HepG2 (cell line): Measurements from ENCODE around the gene PKD2L2. TPM values are rescaled to one million over a fixed set of nuclear protein-coding genes. Genes with fewer than 3 reads are reported as not detected.

Experiments
- CEBPG ChIP-seq: IDR thresholded peaks from 2 replicates; pipeline ENCODE4 v1.6.1; 2016
- GATA4 ChIP-seq: sonication (generic); IDR thresholded peaks from 2 replicates; pipeline ENCODE4 v1.6.1; 2016; ENCODE audit warnings: antibody characterized with exemption, low read depth, borderline replicate concordance
- HMG20B ChIP-seq: conservative IDR thresholded peaks from 2 replicates; pipeline ENCODE4 v1.6.1; 2016; ENCODE audit warnings: missing genetic modification reagents, missing compliant biosample characterization
- NFE2L2 ChIP-seq: fragments of 150-350 bp; IDR thresholded peaks from 2 replicates; pipeline ENCODE4 v1.6.1; 2014; ENCODE audit warnings: low read length
- RFX5 ChIP-seq: IDR thresholded peaks from 2 replicates; pipeline ENCODE4 v1.6.1; 2011; ENCODE audit warnings: low read depth, low read length, improper control_type of control experiment
- SOX6 ChIP-seq, 2 experiments: fragments of 450-650 bp in 1 of 2; sonication (generic) in 1 of 2; formaldehyde crosslinking in 1 of 2; IDR thresholded peaks; 2 replicates each; pipeline versions ENCODE4 v1.4.0 to v1.6.1; 2017 to 2020; ENCODE audit warnings: antibody characterized with exemption in 1 of 2, mild to moderate bottlenecking in 1 of 2, missing genetic modification reagents in 1 of 2
- TGIF2 ChIP-seq: IDR thresholded peaks from 2 replicates; pipeline ENCODE4 v1.6.1; 2016; ENCODE audit warnings: control low read depth, missing compliant biosample characterization
- THAP11 ChIP-seq: IDR thresholded peaks from 2 replicates; pipeline ENCODE4 v1.6.1; 2016; ENCODE audit warnings: missing biosample characterization, missing genetic modification reagents
- YEATS2 ChIP-seq: sonication (generic); formaldehyde crosslinking; IDR thresholded peaks from 2 replicates; pipeline ENCODE4 v1.4.0; 2020; ENCODE audit warnings: missing genetic modification reagents, borderline replicate concordance
- ZIK1 ChIP-seq: sonication (generic); formaldehyde crosslinking; IDR thresholded peaks from 2 replicates; pipeline ENCODE4 v1.5.0; 2020; ENCODE audit warnings: mild to moderate bottlenecking, low read depth, missing genetic modification reagents, borderline replicate concordance
- ZNF12 ChIP-seq: sonication (generic); formaldehyde crosslinking; IDR thresholded peaks from 2 replicates; pipeline ENCODE4 v1.5.0; 2020; ENCODE audit warnings: missing genetic modification reagents
- ZNF160 ChIP-seq: sonication (generic); formaldehyde crosslinking; IDR thresholded peaks from 2 replicates; pipeline ENCODE4 v1.8.0; 2022; ENCODE audit warnings: mild to moderate bottlenecking, inconsistent platforms, missing genetic modification reagents
- ZNF337 ChIP-seq: sonication (generic); formaldehyde crosslinking; IDR thresholded peaks from 2 replicates; pipeline ENCODE4 v1.5.1; 2020; ENCODE audit warnings: missing genetic modification reagents, low read depth, mild to moderate bottlenecking, borderline replicate concordance
- ZNF367 ChIP-seq: sonication (generic); formaldehyde crosslinking; IDR thresholded peaks from 2 replicates; pipeline ENCODE4 v1.4.0; 2020; ENCODE audit warnings: missing genetic modification reagents, borderline replicate concordance
- ZNF383 ChIP-seq: sonication (generic); formaldehyde crosslinking; IDR thresholded peaks from 2 replicates; pipeline ENCODE4 v1.4.0; 2020; ENCODE audit warnings: missing genetic modification reagents, mild to moderate bottlenecking, borderline replicate concordance
- ZNF674 ChIP-seq: sonication (generic); formaldehyde crosslinking; IDR thresholded peaks from 2 replicates; pipeline ENCODE4 v1.5.0; 2020; ENCODE audit warnings: low read depth, mild to moderate bottlenecking, missing genetic modification reagents
- ZNF703 ChIP-seq: sonication (generic); formaldehyde crosslinking; IDR thresholded peaks from 2 replicates; pipeline ENCODE4 v1.5.1; 2020; ENCODE audit warnings: missing genetic modification reagents, mild to moderate bottlenecking, moderate library complexity, borderline replicate concordance
- ZSCAN25 ChIP-seq: sonication (generic); formaldehyde crosslinking; IDR thresholded peaks from 2 replicates; pipeline ENCODE4 v1.8.0; 2022; ENCODE audit warnings: mild to moderate bottlenecking, missing genetic modification reagents
- polyA plus RNA-seq, 8 experiments: library from polyadenylated mRNA; depleted of rRNA in 3 of 8; stranded (reverse) in 7 of 8; unstranded in 1 of 8; fragments of >200 nt; fragmentation: Illumina TruSeq in 4 of 8; extraction: Trizol in 4 of 8; gene quantifications; 2 replicates each; pipeline versions ENCODE4 v1.2.1 to v1.2.3, GENCODE V29; 2011 to 2016; ENCODE audit warnings: low read depth in 4 of 8, missing spikeins in 1 of 8, mixed read lengths in 1 of 8; ENCODE audit not compliant: insufficient read depth in 1 of 8
- total RNA-seq, 5 experiments: library from RNA; depleted of rRNA; stranded (reverse); fragments of >200 nt; fragmentation: Illumina TruSeq; extraction: Trizol; gene quantifications; 2 replicates each; pipeline ENCODE4 v1.2.3, GENCODE V29; 2016; ENCODE audit warnings: low read depth in 1 of 5
- TF ChIP-seq, protein P1 (sequence below): sonication (generic); formaldehyde crosslinking; IDR thresholded peaks from 2 replicates; pipeline ENCODE4 v1.4.0; 2020; ENCODE audit warnings: mild to moderate bottlenecking, missing genetic modification reagents
- TF ChIP-seq, protein P2 (sequence below): sonication (generic); formaldehyde crosslinking; IDR thresholded peaks from 2 replicates; pipeline ENCODE4 v1.4.0; 2020; ENCODE audit warnings: missing genetic modification reagents
- TF ChIP-seq, protein P3 (sequence below): sonication (generic); formaldehyde crosslinking; IDR thresholded peaks from 2 replicates; pipeline ENCODE4 v1.4.0; 2020; ENCODE audit warnings: missing genetic modification reagents
- TF ChIP-seq, protein P4 (sequence below): sonication (generic); formaldehyde crosslinking; IDR thresholded peaks from 2 replicates; pipeline ENCODE4 v1.4.0; 2020; ENCODE audit warnings: missing genetic modification reagents
- TF ChIP-seq, protein P5 (sequence below): sonication (generic); formaldehyde crosslinking; IDR thresholded peaks from 2 replicates; pipeline ENCODE4 v1.4.0; 2020; ENCODE audit warnings: missing genetic modification reagents

Gene PKD2L2
- total and polyA plus RNA-seq, 2 of the 13 experiments (the other 11 are each of a cell fraction or from before 2014, with no cell fraction given) = not detected

DNA sequence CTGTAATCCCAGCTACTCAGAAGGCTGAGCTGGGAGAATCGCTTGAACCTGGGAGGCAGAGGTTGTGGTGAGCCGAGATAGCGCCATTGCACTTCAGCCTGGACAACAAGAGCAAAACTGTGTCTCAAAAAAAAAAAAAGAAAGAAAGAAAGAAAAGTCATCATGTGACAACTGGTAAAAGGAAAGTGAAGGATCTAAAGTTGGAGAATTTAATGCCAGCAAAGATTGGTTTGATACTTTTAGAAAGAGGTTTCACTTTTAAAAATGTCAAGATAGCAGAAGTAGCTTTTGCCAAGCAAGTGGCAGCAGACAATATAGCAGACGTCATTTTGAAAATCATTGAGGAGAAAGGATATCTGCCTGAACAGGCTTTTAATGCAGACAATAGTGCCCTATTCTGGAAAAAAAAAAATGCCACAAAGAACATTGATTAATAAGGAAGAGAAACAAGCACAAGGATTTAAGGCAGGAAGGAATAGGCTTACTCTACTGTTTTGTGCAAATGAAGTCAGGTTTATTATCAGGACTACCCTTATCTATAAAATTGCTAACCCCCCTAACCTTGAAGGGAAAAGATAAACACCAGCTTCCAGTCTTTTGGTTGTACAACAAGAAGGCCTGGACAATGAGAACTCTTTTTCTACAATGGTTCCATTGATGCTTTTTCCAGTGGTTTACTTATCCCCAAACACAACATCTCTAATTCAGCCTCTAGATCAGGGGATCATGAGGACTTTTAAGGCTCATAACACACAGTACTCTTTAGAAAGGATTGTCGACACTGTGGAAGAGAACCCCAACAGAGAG, 12.0 kb downstream of the PKD2L2 start (continued):
- TF ChIP-seq, protein P1, sequence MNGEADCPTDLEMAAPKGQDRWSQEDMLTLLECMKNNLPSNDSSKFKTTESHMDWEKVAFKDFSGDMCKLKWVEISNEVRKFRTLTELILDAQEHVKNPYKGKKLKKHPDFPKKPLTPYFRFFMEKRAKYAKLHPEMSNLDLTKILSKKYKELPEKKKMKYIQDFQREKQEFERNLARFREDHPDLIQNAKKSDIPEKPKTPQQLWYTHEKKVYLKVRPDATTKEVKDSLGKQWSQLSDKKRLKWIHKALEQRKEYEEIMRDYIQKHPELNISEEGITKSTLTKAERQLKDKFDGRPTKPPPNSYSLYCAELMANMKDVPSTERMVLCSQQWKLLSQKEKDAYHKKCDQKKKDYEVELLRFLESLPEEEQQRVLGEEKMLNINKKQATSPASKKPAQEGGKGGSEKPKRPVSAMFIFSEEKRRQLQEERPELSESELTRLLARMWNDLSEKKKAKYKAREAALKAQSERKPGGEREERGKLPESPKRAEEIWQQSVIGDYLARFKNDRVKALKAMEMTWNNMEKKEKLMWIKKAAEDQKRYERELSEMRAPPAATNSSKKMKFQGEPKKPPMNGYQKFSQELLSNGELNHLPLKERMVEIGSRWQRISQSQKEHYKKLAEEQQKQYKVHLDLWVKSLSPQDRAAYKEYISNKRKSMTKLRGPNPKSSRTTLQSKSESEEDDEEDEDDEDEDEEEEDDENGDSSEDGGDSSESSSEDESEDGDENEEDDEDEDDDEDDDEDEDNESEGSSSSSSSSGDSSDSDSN = no peak
- no peak for TF ChIP-seq ZSCAN25 (CRISPR knock-in tag)
- no peak for TF ChIP-seq HMG20B (CRISPR knock-in tag)
- no peak for TF ChIP-seq ZNF703 (CRISPR knock-in tag)
- TF ChIP-seq NFE2L2 = no peak
- no peak for TF ChIP-seq YEATS2 (CRISPR knock-in tag)
- TF ChIP-seq, protein P2, sequence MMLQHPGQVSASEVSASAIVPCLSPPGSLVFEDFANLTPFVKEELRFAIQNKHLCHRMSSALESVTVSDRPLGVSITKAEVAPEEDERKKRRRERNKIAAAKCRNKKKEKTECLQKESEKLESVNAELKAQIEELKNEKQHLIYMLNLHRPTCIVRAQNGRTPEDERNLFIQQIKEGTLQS (CRISPR knock-in tag) = no peak
- TF ChIP-seq ZIK1 (CRISPR knock-in tag) = no peak
- peak; percentile 64; the same call in 1 of the 2 replicates for TF ChIP-seq GATA4
- no peak for TF ChIP-seq ZNF160 (CRISPR knock-in tag)
- TF ChIP-seq ZNF674 (CRISPR knock-in tag) = no peak
- no peak for TF ChIP-seq TGIF2
- no peak for TF ChIP-seq SOX6 (IDR thresholded peaks at IDR 0.05)
- TF ChIP-seq SOX6 (CRISPR knock-in tag; IDR thresholded peaks at IDR 0.05) = peak; percentile 83
- 0 out of 2 replicates have a peak, but pooled peaks have one; percentile 6 for TF ChIP-seq CEBPG
- TF ChIP-seq, protein P3, sequence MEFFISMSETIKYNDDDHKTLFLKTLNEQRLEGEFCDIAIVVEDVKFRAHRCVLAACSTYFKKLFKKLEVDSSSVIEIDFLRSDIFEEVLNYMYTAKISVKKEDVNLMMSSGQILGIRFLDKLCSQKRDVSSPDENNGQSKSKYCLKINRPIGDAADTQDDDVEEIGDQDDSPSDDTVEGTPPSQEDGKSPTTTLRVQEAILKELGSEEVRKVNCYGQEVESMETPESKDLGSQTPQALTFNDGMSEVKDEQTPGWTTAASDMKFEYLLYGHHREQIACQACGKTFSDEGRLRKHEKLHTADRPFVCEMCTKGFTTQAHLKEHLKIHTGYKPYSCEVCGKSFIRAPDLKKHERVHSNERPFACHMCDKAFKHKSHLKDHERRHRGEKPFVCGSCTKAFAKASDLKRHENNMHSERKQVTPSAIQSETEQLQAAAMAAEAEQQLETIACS (CRISPR knock-in tag) = no peak
- no peak for TF ChIP-seq ZNF383
- no peak for TF ChIP-seq ZNF337 (CRISPR knock-in tag)
- no peak for TF ChIP-seq ZNF367
- TF ChIP-seq, protein P4, sequence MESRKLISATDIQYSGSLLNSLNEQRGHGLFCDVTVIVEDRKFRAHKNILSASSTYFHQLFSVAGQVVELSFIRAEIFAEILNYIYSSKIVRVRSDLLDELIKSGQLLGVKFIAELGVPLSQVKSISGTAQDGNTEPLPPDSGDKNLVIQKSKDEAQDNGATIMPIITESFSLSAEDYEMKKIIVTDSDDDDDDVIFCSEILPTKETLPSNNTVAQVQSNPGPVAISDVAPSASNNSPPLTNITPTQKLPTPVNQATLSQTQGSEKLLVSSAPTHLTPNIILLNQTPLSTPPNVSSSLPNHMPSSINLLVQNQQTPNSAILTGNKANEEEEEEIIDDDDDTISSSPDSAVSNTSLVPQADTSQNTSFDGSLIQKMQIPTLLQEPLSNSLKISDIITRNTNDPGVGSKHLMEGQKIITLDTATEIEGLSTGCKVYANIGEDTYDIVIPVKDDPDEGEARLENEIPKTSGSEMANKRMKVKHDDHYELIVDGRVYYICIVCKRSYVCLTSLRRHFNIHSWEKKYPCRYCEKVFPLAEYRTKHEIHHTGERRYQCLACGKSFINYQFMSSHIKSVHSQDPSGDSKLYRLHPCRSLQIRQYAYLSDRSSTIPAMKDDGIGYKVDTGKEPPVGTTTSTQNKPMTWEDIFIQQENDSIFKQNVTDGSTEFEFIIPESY (CRISPR knock-in tag) = no peak
- no peak for TF ChIP-seq RFX5
- TF ChIP-seq, protein P5, sequence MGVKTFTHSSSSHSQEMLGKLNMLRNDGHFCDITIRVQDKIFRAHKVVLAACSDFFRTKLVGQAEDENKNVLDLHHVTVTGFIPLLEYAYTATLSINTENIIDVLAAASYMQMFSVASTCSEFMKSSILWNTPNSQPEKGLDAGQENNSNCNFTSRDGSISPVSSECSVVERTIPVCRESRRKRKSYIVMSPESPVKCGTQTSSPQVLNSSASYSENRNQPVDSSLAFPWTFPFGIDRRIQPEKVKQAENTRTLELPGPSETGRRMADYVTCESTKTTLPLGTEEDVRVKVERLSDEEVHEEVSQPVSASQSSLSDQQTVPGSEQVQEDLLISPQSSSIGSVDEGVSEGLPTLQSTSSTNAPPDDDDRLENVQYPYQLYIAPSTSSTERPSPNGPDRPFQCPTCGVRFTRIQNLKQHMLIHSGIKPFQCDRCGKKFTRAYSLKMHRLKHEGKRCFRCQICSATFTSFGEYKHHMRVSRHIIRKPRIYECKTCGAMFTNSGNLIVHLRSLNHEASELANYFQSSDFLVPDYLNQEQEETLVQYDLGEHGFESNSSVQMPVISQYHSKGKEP = no peak
- no peak for TF ChIP-seq ZNF12 (CRISPR knock-in tag)
- 0 out of 2 replicates have a peak, but pooled peaks have one; percentile 15 for TF ChIP-seq THAP11
